ENCODE data around the gene SOWAHA. TPM values are rescaled to one million over a fixed set of nuclear protein-coding genes. Genes with fewer than 3 reads are reported as not detected.
A peak's percentile ranks its signal among the peaks of the same experiment; 100 is the strongest.

SOWAHA gene
- polyA plus RNA-seq, 3 donors, result not detected

DNA sequence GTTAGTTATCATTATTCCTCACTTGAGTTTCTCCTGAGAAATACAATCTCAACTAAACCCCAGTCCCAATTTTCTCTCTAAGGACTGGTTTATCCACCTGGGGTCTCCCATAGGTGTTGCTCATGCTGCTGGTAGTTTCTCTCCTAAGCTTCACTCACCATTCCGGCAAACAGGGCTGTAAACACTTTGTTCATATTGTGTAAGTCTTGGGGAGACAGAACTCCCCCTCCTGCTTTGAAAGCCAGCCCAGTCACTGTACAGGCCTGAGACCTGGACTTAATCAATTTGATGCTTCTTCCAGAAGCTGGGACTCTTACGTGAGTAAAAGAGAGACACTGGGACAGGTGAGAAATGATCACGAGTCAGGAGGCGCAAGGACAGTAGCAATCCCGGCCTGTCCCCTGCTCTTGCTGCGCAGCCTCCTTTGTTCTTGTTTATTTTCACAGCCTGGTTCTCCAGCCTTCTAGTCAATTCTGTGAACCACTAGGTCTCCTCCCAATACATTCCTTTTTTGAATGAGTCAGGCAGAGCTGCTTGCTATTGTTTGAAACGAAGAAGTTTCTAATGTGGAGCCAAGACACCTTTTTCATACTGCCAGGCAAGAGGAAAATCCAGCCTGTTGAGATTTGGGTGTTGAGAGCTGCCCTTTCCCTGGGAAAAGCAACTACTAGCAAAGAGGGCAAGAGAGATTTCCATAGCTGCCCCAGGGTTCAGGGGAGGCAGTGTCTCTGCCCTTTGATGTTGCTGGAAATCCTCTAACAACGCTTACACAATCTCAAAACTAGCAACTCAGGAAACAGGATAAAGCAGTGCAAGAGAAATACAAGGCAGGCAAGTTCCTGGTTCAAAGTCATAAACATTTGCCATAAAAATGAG is 26.6 kb downstream of the SOWAHA start:
- H3K4me2 ChIP-seq (replicated peaks; ENCODE audit: extremely low read depth, low read length, poor library complexity, severe bottlenecking), result peak overlapping the region; percentile 54
- peak in 2 of 3 donors; percentile 23 to 36 for DNase-seq
- peaks cover 64 to 67% of the 10 kb centered on the region in 2 donors for H3K4me1 ChIP-seq (ENCODE audit: control insufficient read depth in 1 of 2, insufficient read depth in 2 of 2, low read length in 2 of 2)
- H3K79me2 ChIP-seq (ENCODE audit: insufficient read depth, low read length), result no peaks in the 10 kb centered on the region
- Mint-ChIP-seq H3K36me3 (no peaks in the 10 kb centered on the region), H3K27me3 (ENCODE audit: low read depth in 3 of 3) (peaks cover 0 to 2% (median under 1%) of the 10 kb centered on the region in 3 donors), H3K9me3 (peaks cover 0 to 2% (median 0%) of the 10 kb centered on the region in 7 donors), H3K27ac (peak overlapping the region; percentile 78 to 94 (median 88)), H3K4me3 (peak overlapping the region in 1 of 2 donors; percentile 67), H3K4me1 (peaks cover 63% of the 10 kb centered on the region)
- H3K27ac ChIP-seq (ENCODE audit: low read depth in 1 of 2, low read length in 2 of 2), result peak overlapping the region; percentile 66 to 87
- peak overlapping the region; percentile 62 for H2AFZ ChIP-seq (ENCODE audit: insufficient read depth, low read depth, low read length, poor library complexity, severe bottlenecking)
- no CpG with 5 or more reads among the region's 8 CpGs for WGBS (ENCODE audit: insufficient coverage)
- H3K4me3 ChIP-seq (replicated peaks in 1 of 3; ENCODE audit: low read depth in 2 of 3, low read length in 3 of 3), result peak overlapping the region in 1 of 3 experiments; percentile 52
- H3K9ac ChIP-seq (ENCODE audit: insufficient read depth, low read length, poor library complexity, severe bottlenecking), result peak overlapping the region; percentile 11
- no peaks in the 10 kb centered on the region for H3K27me3 ChIP-seq (ENCODE audit: control insufficient read depth in 2 of 2, insufficient read depth in 2 of 2, low read length in 2 of 2)
- no peaks in the 10 kb centered on the region for H4K20me1 ChIP-seq (ENCODE audit: insufficient read depth, low read length)
- H3K36me3 ChIP-seq (replicated peaks in 1 of 2; ENCODE audit: control insufficient read depth in 1 of 2, insufficient read depth in 2 of 2, low read length in 2 of 2), result no peaks in the 10 kb centered on the region
- no peaks in the 10 kb centered on the region for H3K9me3 ChIP-seq (replicated peaks in 1 of 2; ENCODE audit: control insufficient read depth in 1 of 2, insufficient read depth in 1 of 2, low read length in 2 of 2)
- TF ChIP-seq, protein P1, sequence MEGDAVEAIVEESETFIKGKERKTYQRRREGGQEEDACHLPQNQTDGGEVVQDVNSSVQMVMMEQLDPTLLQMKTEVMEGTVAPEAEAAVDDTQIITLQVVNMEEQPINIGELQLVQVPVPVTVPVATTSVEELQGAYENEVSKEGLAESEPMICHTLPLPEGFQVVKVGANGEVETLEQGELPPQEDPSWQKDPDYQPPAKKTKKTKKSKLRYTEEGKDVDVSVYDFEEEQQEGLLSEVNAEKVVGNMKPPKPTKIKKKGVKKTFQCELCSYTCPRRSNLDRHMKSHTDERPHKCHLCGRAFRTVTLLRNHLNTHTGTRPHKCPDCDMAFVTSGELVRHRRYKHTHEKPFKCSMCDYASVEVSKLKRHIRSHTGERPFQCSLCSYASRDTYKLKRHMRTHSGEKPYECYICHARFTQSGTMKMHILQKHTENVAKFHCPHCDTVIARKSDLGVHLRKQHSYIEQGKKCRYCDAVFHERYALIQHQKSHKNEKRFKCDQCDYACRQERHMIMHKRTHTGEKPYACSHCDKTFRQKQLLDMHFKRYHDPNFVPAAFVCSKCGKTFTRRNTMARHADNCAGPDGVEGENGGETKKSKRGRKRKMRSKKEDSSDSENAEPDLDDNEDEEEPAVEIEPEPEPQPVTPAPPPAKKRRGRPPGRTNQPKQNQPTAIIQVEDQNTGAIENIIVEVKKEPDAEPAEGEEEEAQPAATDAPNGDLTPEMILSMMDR (IDR thresholded peaks at IDR 0.05), result no peak
- intact Hi-C loops (cut with micrococcal nuclease), result no loop called here

DNA sequence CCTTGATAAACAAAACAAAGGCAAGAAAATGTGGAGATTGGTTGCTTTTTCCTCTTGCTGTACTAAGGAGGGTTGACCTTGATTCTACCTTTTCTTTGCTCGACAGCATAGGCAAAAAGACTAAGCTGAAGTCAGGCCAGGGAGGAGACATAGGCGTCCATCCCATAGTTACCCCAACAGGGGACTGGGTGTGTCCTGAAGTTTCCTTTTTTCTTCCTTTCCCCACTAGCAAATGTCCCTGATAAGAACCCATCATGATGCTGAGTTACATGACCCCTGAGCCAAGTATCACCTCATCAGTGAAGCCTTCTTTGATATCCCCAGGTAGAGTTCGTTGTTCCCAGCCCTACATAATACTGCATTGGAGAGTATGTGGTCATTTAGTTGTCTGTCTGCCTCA is 27.2 kb downstream of the SOWAHA start:
- intact Hi-C loops (cut with micrococcal nuclease), result no loop called here
- WGBS (ENCODE audit: insufficient coverage), result no CpG with 5 or more reads among the region's 3 CpGs
- H2AFZ ChIP-seq (ENCODE audit: insufficient read depth, low read depth, low read length, poor library complexity, severe bottlenecking), result peak overlapping the region; percentile 62

More for the DNA sequence above, 27.2 kb downstream of the SOWAHA start:
- peak overlapping the region in 1 of 3 experiments; percentile 52 for H3K4me3 ChIP-seq (replicated peaks in 1 of 3; ENCODE audit: low read depth in 2 of 3, low read length in 3 of 3)
- peaks cover 64 to 67% of the 10 kb centered on the region in 2 donors for H3K4me1 ChIP-seq (ENCODE audit: control insufficient read depth in 1 of 2, insufficient read depth in 2 of 2, low read length in 2 of 2)
- H3K27me3 Mint-ChIP-seq (ENCODE audit: low read depth in 3 of 3), result peaks cover 0 to 2% (median 1%) of the 10 kb centered on the region in 3 donors
- TF ChIP-seq, protein P1 (IDR thresholded peaks at IDR 0.05), result no peak
- H4K20me1 ChIP-seq (ENCODE audit: insufficient read depth, low read length), result no peaks in the 10 kb centered on the region
- H3K9me3 Mint-ChIP-seq, result peaks cover 0 to 2% (median 0%) of the 10 kb centered on the region in 7 donors
- H3K79me2 ChIP-seq (ENCODE audit: insufficient read depth, low read length), result no peaks in the 10 kb centered on the region
- H3K9ac ChIP-seq (ENCODE audit: insufficient read depth, low read length, poor library complexity, severe bottlenecking), result no peak overlapping the region
- H3K4me1 Mint-ChIP-seq, result peaks cover 63% of the 10 kb centered on the region
- H3K4me3 Mint-ChIP-seq, result peak overlapping the region in 1 of 2 donors; percentile 67
- peak overlapping the region; percentile 78 to 94 (median 88) for H3K27ac Mint-ChIP-seq
- H3K9me3 ChIP-seq (replicated peaks in 1 of 2; ENCODE audit: control insufficient read depth in 1 of 2, insufficient read depth in 1 of 2, low read length in 2 of 2), result no peaks in the 10 kb centered on the region
- no peak for DNase-seq
- H3K4me2 ChIP-seq (replicated peaks; ENCODE audit: extremely low read depth, low read length, poor library complexity, severe bottlenecking), result peak overlapping the region; percentile 54
- peak overlapping the region; percentile 66 to 87 for H3K27ac ChIP-seq (ENCODE audit: low read depth in 1 of 2, low read length in 2 of 2)
- no peaks in the 10 kb centered on the region for H3K36me3 Mint-ChIP-seq
- H3K36me3 ChIP-seq (replicated peaks in 1 of 2; ENCODE audit: control insufficient read depth in 1 of 2, insufficient read depth in 2 of 2, low read length in 2 of 2), result no peaks in the 10 kb centered on the region
- H3K27me3 ChIP-seq (ENCODE audit: control insufficient read depth in 2 of 2, insufficient read depth in 2 of 2, low read length in 2 of 2), result no peaks in the 10 kb centered on the region

Data from CD14-positive monocyte (primary cell).